Neutrophil (primary cell): ENCODE data around the gene MATR3.

ENCODE experiments used
- H3K27ac ChIP-seq: fragments of 200-600 bp; sonication (generic); 2 replicates; pipeline ENCODE4 v1.5.1; 2016; ENCODE audit warnings: mild to moderate bottlenecking, moderate library complexity
- H3K27me3 ChIP-seq: fragments of 200-600 bp; sonication (generic); 2 replicates; pipeline ENCODE4 v1.6.0; 2016; ENCODE audit warnings: mild to moderate bottlenecking
- H3K36me3 ChIP-seq: fragments of 200-600 bp; sonication (generic); 2 replicates; pipeline ENCODE4 v1.5.1; 2017
- H3K4me1 ChIP-seq, 2 experiments: fragments of 200-600 bp in 1 of 2; sonication (generic) in 1 of 2; 1 replicate in 1 of 2; 2 replicates in 1 of 2; pipeline versions ENCODE4 v1.5.1 to v1.6.1; 2013 to 2016; ENCODE audit warnings: low read depth in 1 of 2, low read length in 1 of 2, mild to moderate bottlenecking in 1 of 2, moderate library complexity in 1 of 2; ENCODE audit not compliant: control insufficient read depth in 1 of 2, insufficient read depth in 1 of 2
- H3K4me3 ChIP-seq, 2 experiments: fragments of 200-600 bp in 1 of 2; sonication (generic) in 1 of 2; 1 replicate in 1 of 2; 2 replicates in 1 of 2; pipeline ENCODE4 v1.5.1; 2013 to 2016; ENCODE audit warnings: low read depth in 1 of 2, low read length in 1 of 2, mild to moderate bottlenecking in 1 of 2, moderate library complexity in 1 of 2
- H3K9me3 ChIP-seq: fragments of 200-600 bp; sonication (generic); 2 replicates; pipeline ENCODE4 v1.5.1; 2016
- TF ChIP-seq, protein P1 (sequence below): fragments of 200-600 bp; sonication (generic); IDR thresholded peaks from 2 replicates; pipeline ENCODE4 v1.5.1; 2016; ENCODE audit warnings: antibody characterized with exemption

The MATR3 gene

DNA sequence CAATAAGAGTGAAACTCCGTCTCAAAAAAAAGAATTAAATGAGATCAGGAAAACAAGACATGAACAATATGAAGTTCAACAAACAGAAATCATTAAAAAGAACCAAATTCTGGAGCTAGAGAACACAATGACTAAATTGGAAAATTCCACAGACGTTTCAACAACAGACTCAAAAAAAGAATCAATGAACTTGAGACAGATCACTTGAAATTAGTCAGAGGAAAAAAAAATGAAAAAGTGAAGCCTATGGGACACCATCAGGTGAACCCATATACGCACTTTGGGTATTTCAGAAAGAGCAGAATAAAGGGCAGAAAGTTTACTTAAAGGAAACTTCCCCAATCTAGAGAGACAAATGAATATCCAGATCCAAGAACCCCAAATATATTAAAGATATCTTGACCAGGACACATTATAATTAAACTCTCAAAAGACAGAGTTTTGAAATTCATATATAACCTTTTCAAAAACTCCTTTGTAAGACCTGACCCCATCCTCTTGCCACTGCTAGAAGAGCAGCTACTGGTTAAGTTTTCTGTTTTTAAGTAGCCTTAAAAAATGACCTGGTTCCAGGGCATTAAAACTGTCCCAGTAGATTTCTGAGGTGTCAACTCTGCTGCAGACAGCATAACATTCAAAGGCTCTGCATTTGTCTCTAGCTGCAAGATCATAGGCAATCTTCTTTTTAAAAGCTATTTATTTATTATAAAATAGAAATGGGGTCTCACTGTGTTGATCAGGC, 7.7 kb upstream of the MATR3 start:
- H3K4me1 ChIP-seq = no peaks in the 10 kb centered on the region
- no peaks in the 10 kb centered on the region for H3K27me3 ChIP-seq
- TF ChIP-seq, protein P1, sequence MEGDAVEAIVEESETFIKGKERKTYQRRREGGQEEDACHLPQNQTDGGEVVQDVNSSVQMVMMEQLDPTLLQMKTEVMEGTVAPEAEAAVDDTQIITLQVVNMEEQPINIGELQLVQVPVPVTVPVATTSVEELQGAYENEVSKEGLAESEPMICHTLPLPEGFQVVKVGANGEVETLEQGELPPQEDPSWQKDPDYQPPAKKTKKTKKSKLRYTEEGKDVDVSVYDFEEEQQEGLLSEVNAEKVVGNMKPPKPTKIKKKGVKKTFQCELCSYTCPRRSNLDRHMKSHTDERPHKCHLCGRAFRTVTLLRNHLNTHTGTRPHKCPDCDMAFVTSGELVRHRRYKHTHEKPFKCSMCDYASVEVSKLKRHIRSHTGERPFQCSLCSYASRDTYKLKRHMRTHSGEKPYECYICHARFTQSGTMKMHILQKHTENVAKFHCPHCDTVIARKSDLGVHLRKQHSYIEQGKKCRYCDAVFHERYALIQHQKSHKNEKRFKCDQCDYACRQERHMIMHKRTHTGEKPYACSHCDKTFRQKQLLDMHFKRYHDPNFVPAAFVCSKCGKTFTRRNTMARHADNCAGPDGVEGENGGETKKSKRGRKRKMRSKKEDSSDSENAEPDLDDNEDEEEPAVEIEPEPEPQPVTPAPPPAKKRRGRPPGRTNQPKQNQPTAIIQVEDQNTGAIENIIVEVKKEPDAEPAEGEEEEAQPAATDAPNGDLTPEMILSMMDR = no peak
- H3K36me3 ChIP-seq = no peaks in the 10 kb centered on the region
- no peak overlapping the region for H3K4me3 ChIP-seq
- no peak overlapping the region for H3K27ac ChIP-seq
- H3K9me3 ChIP-seq = no peaks in the 10 kb centered on the region

DNA sequence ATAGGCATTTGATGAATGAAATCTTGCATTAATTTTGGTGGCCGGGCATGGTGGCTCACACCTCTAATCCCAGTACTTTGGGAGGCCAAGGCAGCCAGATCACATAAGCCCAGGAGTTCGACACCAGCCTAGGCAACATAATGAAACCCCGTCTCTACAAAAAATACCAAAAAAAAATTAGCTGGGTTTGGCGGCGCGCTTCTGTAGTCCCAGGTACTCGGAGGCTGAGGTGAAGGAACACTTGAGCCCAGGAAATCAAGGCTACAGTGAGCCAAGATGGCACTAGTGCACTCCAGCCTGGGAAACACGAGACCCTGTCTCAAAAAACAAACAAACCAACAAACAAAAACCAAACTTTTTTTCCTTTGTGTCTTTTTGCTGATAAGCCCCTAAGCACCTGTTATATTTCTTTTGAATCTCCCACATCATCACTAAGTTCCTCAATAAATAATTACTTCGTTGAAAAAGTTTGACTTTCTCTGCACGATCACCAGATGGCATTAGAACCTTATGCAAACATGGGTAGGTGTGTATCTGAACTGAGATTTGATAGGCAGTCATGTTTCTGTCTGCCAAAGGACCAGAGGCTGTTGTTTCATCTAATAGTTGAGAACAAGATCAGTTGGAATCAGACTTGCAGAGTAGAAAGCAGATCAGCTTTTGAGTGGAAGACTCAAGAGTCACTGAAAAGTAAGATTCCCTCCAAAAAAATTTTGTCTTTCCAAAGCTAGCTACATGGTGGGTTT, 5.5 kb upstream of the MATR3 start:
- Histone ChIP-seq H3K4me3 (no peak overlapping the region), H3K9me3 (no peaks in the 10 kb centered on the region), H3K36me3 (no peaks in the 10 kb centered on the region), H3K27me3 (no peaks in the 10 kb centered on the region), H3K4me1 (peaks cover 0 to 3% of the 10 kb centered on the region in 2 experiments), H3K27ac (no peak overlapping the region)
- TF ChIP-seq, protein P1 = no peak

DNA sequence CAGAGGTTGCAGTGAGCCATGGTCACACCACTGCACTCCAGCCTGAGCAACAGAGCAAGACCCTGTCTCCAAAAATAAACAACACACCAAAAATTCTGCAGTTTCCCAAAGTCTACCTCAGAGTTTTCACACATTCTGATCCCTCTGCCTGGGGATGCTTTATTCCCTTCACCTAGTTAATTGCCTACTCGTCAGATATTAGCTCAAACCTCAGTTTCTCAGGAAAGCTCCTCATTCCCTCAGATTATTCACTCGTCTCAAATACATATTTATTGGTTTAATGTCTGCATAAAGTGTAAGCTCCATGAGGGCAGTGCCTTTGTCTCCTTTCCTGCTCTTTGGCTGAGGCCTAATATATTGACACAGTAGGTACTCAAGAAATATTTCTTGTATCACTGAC, 2.5 kb upstream of the MATR3 start:
- H3K36me3 ChIP-seq = no peaks in the 10 kb centered on the region
- H3K4me1 ChIP-seq = peaks cover 15 to 22% of the 10 kb centered on the region in 2 experiments
- no peaks in the 10 kb centered on the region for H3K9me3 ChIP-seq
- H3K27ac ChIP-seq = no peak overlapping the region
- TF ChIP-seq, protein P1 = no peak
- no peaks in the 10 kb centered on the region for H3K27me3 ChIP-seq
- no peak overlapping the region for H3K4me3 ChIP-seq

DNA sequence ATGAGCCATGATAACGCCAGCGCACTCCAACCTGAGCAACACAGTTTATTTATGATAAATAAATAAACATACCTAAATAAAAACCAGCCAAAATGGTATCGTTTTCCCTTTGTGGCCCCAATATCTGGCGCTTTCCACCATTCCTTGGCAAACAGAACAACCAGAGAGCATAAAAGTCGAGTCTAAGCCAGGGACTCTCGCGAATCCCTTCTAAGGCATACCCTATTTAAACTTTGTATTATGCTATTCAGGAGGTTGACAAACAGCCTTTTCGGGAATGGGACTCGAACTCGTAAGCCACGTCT, 386 bp upstream of the MATR3 start:
- H3K4me3 ChIP-seq = peak overlapping the region; percentile 86 to 89
- TF ChIP-seq, protein P1 = no peak

DNA sequence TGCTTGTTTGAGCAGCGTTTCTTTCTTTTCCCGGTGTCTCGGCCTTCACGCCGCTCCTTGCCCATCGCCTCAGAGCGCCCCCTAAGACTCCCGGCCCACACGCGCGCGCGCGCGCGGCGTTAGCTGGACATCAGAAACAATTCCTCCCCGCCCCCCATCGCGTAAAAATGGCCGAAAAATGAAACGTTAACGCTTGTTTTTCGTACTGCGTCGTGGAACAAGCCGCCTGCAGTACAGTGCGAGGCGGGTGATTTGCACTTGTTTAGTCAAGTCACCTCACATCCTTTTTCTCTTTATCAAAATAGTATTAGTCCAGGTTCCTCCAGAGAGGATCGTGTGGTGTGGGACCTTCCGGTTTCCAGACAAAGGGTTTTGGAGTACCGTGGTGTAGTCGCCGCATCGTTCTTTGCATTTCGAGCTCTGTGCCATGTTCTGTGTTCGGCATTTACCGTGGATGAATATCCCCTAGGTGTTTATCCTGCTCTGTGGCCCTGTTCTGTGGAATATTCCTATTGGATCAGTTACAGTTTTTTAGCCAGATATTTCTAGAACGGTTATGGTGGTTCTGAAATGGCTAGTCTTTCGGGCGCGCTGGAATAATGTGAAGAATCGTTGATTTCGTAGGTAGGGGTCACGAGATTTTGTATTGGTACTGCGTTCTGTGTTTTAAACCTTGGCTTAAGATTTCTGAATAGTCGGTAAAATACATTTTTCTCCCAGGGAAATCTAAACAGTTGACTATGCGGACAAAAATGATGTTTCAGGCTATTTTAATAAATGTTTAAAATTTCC, 1.0 kb downstream of the MATR3 start:
- peak overlapping the region; percentile 86 to 89 for H3K4me3 ChIP-seq
- TF ChIP-seq, protein P1 = no peak
- H3K9me3 ChIP-seq = no peaks in the 10 kb centered on the region
- peaks cover 30 to 43% of the 10 kb centered on the region in 2 experiments for H3K4me1 ChIP-seq
- peak overlapping the region; percentile 94 for H3K27ac ChIP-seq
- no peaks in the 10 kb centered on the region for H3K36me3 ChIP-seq
- H3K27me3 ChIP-seq = no peaks in the 10 kb centered on the region

More for the DNA sequence above, 386 bp upstream of the MATR3 start:
- Histone ChIP-seq H3K9me3 (no peaks in the 10 kb centered on the region), H3K27me3 (no peaks in the 10 kb centered on the region), H3K4me1 (peaks cover 26 to 33% of the 10 kb centered on the region in 2 experiments), H3K36me3 (no peaks in the 10 kb centered on the region), H3K27ac (peak overlapping the region; percentile 94)
